OCI-LY3 (cell line): ENCODE measurements around the gene SIMC1.

Source experiments
- EZH2phosphoT487 ChIP-seq: fragments of 200-600 bp; shearing (Covaris generic); IDR thresholded peaks from 2 replicates; pipeline ENCODE4 v1.6.1; 2018; ENCODE audit warnings: antibody characterized with exemption, mixed run types, low read depth
- TF ChIP-seq, protein P1 (sequence below): fragments of 200-600, 300-600 bp; sonication (generic); IDR thresholded peaks from 2 replicates; pipeline ENCODE4 v1.5.1; 2014; ENCODE audit warnings: antibody characterized with exemption, low read length, low read depth

- TF ChIP-seq, protein P1, sequence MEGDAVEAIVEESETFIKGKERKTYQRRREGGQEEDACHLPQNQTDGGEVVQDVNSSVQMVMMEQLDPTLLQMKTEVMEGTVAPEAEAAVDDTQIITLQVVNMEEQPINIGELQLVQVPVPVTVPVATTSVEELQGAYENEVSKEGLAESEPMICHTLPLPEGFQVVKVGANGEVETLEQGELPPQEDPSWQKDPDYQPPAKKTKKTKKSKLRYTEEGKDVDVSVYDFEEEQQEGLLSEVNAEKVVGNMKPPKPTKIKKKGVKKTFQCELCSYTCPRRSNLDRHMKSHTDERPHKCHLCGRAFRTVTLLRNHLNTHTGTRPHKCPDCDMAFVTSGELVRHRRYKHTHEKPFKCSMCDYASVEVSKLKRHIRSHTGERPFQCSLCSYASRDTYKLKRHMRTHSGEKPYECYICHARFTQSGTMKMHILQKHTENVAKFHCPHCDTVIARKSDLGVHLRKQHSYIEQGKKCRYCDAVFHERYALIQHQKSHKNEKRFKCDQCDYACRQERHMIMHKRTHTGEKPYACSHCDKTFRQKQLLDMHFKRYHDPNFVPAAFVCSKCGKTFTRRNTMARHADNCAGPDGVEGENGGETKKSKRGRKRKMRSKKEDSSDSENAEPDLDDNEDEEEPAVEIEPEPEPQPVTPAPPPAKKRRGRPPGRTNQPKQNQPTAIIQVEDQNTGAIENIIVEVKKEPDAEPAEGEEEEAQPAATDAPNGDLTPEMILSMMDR, result no peak
- no peak for TF ChIP-seq EZH2phosphoT487
These were observed 46.0 kb upstream of the SIMC1 start for GRCh38 chr5:176192094-176192721.
